KG1 (cell line): ENCODE results near the gene LDAH.

Experiments used
- DNase-seq: peaks from one replicate; lab custom pipeline; 2025; lab: John Stamatoyannopoulos, UW

Gene LDAH

DNA sequence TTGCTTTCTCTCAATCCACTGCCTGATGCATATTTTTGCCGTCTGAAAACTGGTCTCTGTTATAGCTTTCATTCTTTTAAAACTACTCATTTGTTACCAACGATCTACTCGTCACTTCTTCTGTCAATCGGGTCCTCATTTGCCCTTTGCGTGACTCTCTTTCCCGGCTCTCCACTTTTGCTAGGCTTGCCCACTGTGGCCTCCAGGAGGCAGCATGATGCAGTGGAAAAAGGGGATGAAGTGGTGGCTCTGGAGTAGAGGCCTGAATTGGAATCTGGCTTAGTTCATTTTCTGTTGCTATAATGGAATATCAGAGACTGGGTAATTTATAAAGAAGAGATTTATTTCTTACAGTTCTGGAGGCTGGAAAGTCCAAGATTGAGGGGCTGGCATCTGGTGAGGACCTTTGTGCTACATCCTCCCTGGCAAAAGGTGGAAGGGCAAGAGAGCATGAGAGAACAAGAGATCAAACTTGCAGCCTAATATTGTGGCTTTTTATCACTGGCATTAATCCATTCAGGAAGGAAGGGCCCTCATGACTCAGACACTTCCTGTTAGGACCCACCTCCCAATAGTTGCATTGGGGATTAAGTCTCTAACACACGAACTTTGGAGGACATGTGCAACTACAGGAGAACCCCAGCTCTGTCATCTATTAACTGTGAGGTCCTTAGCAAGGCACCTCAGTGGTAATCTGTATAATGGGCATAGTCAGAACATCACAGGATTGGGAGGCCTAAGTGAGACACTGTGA is 140.6 kb downstream of the LDAH start:
- no peak for DNase-seq

DNA sequence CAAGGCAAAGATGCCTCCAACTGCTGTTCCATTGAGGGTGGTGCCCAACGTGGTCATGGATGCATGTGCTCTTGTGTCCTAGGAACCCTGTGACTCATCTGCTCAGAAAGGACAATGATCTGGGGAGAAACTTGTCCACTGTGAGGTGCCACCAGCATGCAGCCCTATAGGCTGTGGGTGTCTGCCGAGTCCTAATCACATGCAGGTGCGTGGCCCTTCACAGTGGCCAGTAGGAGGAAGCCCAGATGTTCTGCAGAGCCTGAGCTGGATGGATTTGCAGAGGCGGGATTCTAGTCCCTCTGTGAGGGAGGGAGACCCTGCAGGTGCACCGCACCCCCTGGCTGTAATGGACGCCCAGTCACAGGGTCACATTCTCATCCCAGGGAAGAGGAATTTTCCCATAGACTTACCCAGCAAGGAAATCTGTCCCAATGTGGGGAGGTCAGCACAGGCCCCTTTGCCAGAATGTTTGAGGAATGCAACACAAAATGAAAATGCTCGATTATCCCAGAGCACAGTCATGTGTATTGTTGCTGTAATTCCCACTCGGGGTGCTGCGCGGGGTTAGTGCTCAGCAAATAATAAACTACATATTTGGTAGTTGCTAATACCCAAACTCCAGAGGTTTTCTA is 142.0 kb downstream of the LDAH start:
- no peak for DNase-seq

DNA sequence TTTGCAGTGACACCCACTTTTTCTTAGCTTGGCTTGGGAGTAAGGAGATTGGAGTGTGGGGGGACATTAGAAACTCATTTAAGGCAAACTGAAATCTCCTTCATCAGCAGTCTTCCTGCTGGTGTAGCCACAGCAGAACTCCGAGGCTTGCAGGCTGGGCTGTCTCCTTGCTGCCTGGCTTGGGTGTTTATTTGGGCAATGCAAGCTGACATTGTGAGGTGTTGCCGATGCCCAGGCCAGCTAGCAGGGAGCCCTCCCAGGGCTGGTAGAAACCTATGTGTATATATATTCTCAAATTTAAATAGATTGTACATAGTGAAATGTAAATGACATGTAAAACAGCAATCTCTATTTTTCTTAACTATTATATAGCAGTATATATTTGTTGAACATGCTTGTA is 144.1 kb downstream of the LDAH start:
- DNase-seq: no peak

DNA sequence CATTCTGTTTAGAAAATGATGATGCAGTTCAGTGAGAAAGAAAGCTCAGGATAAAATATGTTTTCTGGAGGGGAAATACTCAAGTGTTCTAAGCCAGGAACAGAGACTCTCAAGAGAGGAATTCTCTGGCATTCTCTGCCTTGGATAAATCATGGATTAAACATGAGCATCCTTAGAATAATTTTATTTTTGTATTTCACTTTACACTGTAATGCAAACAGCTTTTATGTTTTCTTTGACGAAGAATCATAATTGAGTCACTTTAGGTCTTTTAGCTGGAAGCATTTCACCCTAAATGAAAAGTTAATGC is 144.9 kb downstream of the LDAH start:
- no peak for DNase-seq

DNA sequence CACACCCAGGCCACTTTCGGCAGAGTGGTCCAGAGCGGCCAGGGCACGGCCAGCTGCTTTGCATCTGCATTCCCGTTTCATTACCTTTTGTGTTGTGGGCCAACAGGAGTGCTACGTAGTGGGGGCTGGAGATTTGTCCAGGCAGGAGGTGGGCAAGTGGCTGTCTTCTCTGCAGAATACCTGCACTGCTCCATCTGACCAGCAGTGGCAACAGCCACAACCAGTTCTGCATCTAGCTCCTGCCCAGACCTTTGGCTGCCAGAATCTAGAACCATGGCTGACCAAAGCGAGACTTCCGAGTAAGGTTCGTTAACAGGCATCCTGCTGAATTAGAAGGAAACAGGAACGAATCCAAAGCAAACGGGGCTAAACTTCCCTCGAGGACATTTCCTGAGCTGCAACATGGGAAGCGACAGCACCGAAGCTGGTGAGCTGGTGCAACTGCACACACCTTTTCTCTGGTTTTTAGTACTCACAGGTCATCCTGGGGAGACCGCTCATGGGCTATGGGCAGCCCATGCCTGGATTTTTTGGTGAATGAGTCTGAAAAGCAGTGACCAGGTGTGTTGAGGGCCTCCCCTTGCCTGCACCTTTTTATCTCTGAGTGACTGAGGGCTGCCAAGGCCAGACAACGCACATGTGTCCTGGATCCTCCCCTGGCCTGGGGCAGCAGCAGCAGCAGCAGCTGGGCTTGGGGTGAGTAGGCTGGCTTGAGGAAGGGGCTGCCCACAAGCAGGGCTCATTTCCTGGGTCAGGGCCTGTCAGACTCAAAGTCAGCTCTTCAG is 145.4 kb downstream of the LDAH start:
- no peak for DNase-seq

DNA sequence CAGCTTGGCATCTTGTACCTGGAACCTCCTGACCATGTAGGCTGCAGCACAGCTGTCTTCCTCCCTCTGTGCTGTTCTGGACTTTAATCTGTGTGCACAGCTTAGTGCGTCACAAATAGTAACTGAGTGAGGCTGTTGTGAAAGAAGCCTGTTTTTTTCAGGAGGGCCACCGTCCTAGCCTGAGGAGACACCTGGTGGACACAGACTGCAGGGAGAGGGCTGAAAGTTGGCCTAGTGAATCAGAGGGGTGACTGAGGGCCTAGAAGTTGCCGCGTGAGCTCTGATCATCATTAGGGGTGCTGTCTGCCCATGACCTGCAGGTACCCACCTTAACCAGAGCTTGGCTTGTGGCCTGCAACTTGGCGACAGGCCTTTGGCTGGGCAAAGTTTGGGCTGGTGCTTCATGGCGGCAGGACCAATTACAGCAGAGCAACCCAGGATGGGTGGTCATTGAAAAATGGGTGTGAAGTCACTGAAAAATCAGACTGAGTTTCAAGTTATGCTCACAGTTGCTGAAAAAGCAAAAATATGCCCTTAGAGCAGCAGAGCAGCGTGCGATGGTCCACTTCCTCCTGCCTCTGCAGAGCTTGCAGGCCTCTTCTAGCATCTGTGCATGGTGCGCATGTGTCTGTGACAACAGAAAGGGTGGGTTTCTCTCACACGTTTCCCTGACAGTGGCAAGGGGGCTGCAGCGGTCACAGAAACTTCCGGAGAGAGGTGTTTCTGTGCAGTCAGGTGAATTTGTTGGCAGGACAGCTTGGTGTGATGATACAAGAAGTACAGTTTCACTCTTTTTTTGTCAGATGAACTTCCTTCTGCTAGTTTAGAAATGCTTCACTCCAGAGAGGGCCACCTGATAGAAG is 146.3 kb downstream of the LDAH start:
- no peak for DNase-seq

DNA sequence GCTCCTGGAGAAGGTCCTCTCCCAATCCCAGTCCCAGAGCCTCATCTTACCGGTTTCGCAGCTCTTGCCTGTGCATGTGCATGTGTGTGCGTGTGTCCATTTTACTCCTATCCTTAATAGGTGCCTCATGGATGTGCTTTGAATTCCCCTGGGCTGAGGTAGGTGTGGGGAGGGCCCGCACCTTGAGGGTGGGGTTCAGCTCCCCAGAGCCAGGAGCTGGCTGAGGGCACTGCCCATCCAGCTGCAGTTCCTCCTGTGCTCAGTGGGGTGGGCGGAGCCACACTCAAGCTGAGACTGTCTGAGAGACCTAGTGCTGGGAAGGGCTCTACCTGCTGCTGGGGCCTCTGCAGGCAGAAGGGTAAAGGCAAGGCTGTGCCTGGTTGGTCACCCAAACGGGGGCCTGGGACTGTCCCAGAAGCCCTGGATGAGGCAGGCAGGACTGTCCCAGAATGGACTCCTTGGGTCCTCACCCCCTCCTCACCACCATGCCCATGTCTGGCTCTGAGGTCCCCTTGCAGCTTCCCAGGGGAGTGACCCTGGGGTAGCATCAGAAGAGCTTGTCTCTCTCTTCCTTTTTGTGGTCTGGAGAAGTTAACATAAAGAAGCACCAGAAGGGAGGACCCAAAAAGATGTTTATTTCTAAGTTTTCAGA is 147.1 kb downstream of the LDAH start:
- DNase-seq: no peak

DNA sequence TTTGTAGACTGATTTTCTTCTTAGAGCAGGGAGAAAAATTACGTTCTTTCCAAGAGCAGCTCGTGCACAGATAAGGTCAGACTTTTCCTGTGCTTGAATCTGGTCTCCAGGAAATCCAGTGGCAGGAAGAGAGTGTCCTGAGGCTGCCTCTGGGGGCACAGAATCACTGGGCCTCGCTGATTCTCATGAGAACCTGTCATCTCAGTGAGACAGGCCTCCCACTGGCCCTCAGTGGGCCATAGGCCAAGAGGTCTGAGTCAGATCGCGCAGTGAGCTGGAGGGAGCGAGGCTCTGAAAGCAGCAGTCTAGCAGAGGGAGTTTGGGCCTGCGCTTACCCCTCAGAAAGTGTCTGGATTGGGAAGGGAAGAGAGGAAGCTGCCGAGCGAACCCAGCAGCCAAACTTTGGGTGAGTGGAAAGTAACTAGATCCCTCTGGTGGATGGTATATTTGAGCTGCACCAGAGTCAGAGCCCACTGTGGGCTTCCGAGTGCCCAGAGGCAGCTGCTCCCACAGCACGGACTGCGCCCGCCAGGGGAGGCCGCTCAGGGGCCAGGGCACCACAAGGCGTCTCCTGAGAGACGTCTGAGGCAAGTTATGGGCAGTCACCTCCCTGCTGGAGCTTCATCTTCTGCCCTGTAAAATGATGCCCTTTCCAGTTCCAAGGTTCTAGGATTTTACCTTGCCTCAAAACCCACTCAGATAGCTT is 147.8 kb downstream of the LDAH start:
- DNase-seq: no peak

DNA sequence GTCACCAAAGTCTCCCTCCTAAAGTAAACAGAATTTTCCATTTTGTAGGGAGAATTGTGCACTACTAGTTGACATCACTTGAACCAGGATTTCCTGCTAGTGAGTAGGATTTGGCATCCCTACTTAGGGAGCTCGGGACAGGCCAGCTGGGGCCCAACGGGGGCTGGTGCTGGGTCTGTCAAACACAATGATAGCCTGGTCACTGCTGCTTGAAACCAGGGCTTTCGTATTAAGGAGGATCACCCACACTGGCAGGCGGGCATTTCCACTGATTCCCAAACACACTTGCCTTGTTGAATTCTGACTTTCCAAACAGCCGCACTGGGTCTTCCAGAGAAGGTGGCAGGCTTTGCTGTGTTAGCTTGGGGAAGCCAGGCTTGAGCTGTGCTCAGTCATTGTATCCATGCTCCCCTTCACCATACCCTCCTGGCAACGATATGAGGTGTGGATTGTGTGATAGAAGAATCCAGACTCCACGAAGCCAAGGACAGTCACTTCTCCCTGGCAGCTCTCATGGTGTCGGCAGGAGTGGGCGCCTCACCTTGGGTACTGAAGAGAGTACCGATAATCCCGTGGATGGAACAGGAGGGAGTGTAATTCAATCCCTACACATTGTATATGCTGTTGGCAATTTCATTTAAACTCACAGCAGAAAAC is 148.5 kb downstream of the LDAH start:
- DNase-seq: no peak

DNA sequence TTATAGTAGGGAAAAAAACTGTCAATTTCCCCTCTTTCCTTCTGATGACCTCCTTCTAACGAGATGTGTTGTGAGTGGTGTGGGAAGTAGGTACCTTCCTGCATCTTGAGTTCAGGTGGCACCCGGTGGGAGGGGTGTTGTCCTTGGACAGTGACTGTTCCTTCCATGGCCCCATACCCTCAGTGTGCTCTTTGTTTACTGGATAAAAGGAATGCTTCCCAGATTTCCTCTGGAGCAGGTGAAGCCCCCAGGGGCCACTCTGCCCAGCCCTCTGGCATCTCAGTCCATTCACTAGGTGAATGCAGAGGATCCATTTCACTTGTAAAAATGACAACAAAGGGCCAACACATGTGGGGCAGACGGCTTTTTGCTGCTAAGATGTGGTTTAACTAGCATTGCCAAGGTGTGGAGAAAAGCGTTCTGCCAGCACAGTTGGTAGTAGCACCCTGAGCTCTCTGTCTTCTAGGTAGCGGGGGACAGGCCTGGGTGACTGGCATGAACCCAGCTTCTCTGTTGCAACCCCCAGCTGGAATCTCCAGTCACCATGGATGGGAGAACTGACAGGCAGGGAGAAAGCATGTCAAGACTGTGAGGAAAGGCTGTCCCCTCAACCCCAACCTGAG is 149.1 kb downstream of the LDAH start:
- DNase-seq: no peak

DNA sequence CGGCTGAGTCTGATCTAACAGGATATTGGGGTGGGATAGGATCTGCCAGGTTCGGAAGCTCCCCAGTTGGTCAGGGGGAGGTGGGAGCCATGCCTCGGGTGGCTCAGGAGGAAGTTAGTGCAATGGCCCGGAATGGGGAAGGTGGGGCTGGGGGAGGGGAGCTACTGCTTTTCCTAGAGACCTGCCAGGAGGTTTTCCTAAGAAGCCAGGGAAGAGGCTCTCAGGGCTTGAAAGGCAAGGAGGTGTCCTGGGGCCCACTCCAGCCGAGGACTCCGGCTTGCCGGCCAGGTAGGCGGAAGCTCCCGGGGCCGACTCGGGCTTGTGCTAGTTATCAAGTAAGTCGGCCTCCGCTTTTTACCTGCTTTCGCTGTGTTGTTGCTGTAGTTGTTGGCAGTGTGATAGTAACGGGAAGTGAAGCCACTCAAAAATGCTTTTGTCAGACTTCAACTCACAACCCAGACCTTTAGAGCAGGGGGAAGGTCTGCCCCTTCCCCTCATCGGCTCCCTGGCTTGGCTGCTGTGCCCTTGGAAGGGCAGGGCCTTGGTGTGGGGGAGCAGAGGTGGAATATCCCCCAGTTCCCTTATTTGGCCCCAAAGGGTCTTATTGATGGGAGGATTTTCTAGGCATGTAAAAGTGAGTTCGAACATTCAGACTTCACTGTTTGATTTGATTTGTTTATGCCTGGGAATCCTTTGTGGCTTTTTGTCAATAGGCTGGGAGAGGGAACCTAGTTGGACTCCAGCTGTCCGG is 150.5 kb downstream of the LDAH start:
- no peak for DNase-seq

DNA sequence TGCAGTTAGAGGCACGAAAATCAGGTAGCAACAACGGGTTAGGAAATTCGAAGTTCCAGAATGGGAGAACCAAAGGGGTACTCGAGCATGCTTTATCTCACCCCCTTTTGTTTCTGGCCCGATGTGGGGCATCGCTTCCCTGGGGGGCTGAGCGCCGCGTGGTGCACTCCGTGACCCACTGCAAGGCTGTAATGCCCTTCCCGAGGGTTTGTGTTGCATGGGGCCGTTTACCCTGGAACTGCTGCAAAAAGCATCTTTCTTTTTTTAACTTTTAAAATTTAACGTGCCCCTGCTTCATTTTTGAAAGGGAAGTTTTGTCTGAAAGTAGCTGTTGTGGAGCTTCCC is 151.2 kb downstream of the LDAH start:
- no peak for DNase-seq

DNA sequence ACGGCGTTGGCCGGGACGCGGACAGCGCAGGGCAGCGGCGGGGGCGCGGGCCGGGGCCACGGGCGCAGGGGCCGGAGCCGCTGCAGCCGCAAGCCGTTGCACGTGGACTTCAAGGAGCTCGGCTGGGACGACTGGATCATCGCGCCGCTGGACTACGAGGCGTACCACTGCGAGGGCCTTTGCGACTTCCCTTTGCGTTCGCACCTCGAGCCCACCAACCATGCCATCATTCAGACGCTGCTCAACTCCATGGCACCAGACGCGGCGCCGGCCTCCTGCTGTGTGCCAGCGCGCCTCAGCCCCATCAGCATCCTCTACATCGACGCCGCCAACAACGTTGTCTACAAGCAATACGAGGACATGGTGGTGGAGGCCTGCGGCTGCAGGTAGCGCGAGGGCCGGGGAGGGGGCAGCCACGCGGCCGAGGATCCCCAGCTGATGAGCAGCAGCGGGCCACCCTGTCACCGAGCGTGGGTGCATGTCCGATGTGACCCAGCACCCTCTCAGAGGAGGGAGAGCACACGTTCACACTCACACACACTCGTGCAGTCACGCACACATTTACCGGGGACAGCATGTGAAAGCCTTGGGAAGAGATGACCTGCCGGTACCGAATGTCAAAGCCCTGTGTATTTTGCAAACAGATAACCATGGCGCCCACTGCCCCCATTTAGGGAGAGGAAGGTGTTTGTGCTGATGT is 151.7 kb downstream of the LDAH start:
- no peak for DNase-seq

DNA sequence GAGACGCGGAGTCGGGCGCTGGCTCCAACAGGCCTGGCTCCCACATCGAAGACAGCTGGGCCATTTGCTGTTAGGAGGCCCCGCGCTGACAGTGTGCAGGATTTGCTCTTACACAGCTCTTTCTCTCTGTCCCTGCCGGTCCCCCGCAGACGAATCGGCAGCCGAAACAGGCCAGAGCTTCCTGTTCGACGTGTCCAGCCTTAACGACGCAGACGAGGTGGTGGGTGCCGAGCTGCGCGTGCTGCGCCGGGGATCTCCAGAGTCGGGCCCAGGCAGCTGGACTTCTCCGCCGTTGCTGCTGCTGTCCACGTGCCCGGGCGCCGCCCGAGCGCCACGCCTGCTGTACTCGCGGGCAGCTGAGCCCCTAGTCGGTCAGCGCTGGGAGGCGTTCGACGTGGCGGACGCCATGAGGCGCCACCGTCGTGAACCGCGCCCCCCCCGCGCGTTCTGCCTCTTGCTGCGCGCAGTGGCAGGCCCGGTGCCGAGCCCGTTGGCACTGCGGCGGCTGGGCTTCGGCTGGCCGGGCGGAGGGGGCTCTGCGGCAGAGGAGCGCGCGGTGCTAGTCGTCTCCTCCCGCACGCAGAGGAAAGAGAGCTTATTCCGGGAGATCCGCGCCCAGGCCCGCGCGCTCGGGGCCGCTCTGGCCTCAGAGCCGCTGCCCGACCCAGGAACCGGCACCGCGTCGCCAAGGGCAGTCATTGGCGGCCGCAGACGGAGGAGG is 152.4 kb downstream of the LDAH start:
- DNase-seq: no peak

DNA sequence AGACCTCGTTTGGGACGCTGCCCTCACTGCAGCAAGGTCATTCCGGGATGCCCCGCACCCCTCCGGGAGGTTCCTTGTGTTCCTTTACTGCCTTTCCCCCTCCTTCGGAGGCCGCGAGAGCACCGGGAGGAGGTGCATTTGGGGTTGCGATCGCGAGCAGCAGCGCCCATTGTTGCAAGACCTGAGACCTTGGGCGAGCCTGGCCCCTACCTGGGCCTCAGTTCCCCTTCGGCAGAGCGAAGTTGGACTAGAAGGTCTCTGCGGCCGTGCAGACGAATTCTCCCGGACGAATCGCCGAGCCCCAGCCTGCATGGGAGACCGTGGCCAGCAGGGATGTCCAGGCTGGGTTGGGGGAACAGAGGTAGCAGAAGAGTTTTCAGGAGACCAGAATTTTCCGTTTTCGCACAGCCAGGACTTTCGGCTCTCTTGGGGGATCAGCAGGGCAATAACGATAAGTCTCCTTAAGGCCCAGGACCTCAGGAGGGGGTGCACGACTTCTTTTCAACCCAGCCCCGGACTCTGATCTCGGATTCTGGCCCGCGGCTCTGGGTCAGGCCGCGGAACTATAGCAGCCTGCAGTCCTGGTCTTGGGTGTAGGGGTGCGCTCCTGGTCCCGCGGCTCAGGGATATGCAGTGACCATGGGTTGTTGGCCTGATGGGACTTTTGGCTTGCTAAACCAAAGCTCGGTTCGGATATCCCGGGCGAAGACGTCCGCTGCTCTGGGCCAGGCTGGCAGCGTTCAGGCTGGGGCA is 153.2 kb downstream of the LDAH start:
- DNase-seq: no peak

DNA sequence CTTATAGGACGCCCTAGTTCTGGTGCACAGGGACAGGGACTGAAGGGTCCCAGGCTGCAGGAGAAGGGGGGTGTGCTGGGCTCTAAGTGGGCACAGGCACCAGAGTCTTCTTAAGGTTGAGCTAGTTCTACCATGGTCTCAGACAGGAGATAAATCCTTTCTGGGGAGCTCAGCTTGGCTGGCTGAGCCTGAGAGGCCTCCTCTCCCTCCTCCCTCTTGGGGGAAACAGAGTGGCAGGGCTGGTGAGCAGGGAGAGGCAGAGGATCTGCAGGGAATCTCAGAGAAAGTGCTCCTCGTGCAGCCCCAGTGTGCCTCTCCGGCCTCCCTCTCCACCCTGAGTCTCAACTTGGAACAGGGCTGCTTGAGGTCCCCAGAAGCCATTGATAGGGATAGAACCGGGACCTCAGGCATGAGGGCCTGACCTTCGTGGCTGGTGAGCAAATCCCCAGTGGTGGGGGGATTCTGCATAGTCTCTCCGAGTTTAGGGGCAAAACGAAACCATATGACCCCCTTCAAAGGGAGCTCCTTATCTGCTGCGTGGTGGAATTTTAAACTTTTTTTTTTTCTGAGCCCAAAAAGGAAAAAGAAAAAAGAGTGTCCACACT is 153.9 kb downstream of the LDAH start:
- no peak for DNase-seq

DNA sequence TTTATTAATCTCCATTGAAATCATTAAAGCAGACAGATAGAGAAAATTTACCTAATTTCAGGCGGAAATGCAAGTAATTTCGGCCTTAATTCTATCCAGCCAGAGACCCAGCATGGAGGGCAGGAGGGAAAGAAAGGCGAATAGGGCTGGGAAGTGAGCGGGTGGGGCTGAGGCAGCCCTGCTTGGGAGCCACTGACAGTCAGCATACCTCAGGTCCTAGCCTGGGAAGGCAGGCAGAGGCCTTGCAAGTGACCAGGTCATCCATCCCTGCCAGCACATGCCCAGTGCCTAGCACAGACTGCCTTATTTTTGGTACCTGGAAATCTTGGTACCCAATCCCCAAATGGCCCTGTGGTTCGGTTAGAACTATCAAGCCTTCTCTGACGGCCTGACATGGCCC is 154.4 kb downstream of the LDAH start:
- DNase-seq: no peak
